ENCODE results near the gene PXMP2.
A peak's percentile ranks its signal among the peaks of the same experiment; 100 is the strongest.

Gene PXMP2

GRCh38 chr12:132687211-132688164 lies at the start of gene PXMP2, which contains the start of gene POLE:
PXMP2 (plus strand) TSS chr12:132687587; CDS start chr12:132687671, 84 bp downstream.
POLE (minus strand) TSS chr12:132687342; CDS start chr12:132687315, 27 bp downstream.
- DNase-seq = peak; percentile 93

- DNase-seq = no peak
Observed at GRCh38 chr12:132637811-132638210, 49.6 kb upstream of the PXMP2 start.

GRCh38 chr12:132638541-132639408 lies 48.6 kb upstream of the PXMP2 start:
- no peak for DNase-seq

GRCh38 chr12:132639956-132640520 lies 47.3 kb upstream of the PXMP2 start:
- no peak for DNase-seq

- no peak for DNase-seq
Observed at GRCh38 chr12:132640936-132641335, 46.5 kb upstream of the PXMP2 start.

- no peak for DNase-seq
Observed at GRCh38 chr12:132641811-132642650, 45.4 kb upstream of the PXMP2 start.

GRCh38 chr12:132642846-132643835 lies 44.2 kb upstream of the PXMP2 start:
- DNase-seq = no peak

GRCh38 chr12:132646850-132647249 lies 40.5 kb upstream of the PXMP2 start:
- DNase-seq = no peak

- DNase-seq = no peak
Observed at GRCh38 chr12:132647858-132648257, 39.5 kb upstream of the PXMP2 start.

GRCh38 chr12:132648616-132649225 lies 38.7 kb upstream of the PXMP2 start:
- DNase-seq = no peak

- DNase-seq = no peak
Observed at GRCh38 chr12:132649226-132649945, 38.0 kb upstream of the PXMP2 start.

- peak; percentile 98 for DNase-seq
Observed at GRCh38 chr12:132651444-132652100, 35.8 kb upstream of the PXMP2 start.

GRCh38 chr12:132653567-132654290 lies 33.7 kb upstream of the PXMP2 start:
- DNase-seq = no peak

GRCh38 chr12:132657004-132657727 lies 30.2 kb upstream of the PXMP2 start:
- DNase-seq = no peak

- DNase-seq = no peak
Observed at GRCh38 chr12:132658149-132658894, 29.1 kb upstream of the PXMP2 start.

- DNase-seq = no peak
Observed at GRCh38 chr12:132659146-132659545, 28.2 kb upstream of the PXMP2 start.

- no peak for DNase-seq
Observed at GRCh38 chr12:132660052-132660451, 27.3 kb upstream of the PXMP2 start.
